HepG2 (cell line): ENCODE measurements around the gene RGS7. TPM values are rescaled to one million over a fixed set of nuclear protein-coding genes. Genes with fewer than 3 reads are reported as not detected.

ENCODE experiments used
- ATAC-seq: fragments of 200-7000 bp; cut with Tn5 transposase; 3 replicates; pipeline ENCODE4 v1.9.1; 2020; ENCODE audit warnings: mild to moderate bottlenecking, moderate library complexity
- BruUV-seq: library from RNA; stranded (reverse); fragments of 400-500 nt; replicated peaks from 2 replicates; lab custom pipeline; 2021; lab: Mats Ljungman, UMichigan
- CTCF ChIA-PET: fragments of 300-600 bp; formaldehyde crosslinking; extraction: SDS; loops from one replicate; lab custom pipeline; 2021; ENCODE audit warnings: low total read pairs, inconsistent platforms, low intra/inter-chr PET ratio; lab: Yijun Ruan, JAX
- POLR2A ChIA-PET: fragments of 350-600 bp; sonication (Branson Sonifier 250); formaldehyde crosslinking; loops from one replicate; lab custom pipeline; 2020; ENCODE audit warnings: antibody characterized with exemption, inconsistent platforms; lab: Yijun Ruan, JAX
- DNase-seq: peaks from one replicate; pipeline ENCODE4 v3.0.0-alpha.2; 2015; ENCODE audit warnings: low spot score
- FAIRE-seq: peaks from 3 replicates; lab custom pipeline; 2011; peaks lifted over from hg19 to GRCh38; lab: Jason Lieb, UNC
- H2AFZ ChIP-seq: one replicate; pipeline ENCODE4 v1.6.1; 2011; ENCODE audit warnings: low read length, inconsistent platforms
- H3K27ac ChIP-seq: fragments of 300-600 bp; 3 replicates; pipeline ENCODE4 v1.8.0; 2011; ENCODE audit warnings: mixed run types, mild to moderate bottlenecking, mixed read lengths, low read length, inconsistent platforms; ENCODE audit not compliant: insufficient read depth; ENCODE audit errors: extremely low read length
- H3K27me3 ChIP-seq, 2 experiments: fragments of 200-600 bp in 1 of 2; 2 replicates in 1 of 2; 3 replicates in 1 of 2; pipeline versions ENCODE4 v1.6.0 to v1.8.0; 2011; ENCODE audit warnings: low read length in 2 of 2, mild to moderate bottlenecking in 2 of 2, moderate library complexity in 2 of 2, inconsistent platforms in 1 of 2; ENCODE audit not compliant: insufficient read depth in 2 of 2, control insufficient read depth in 1 of 2
- H3K36me3 ChIP-seq, 2 experiments: fragments of 200-600 bp in 1 of 2; replicated peaks in 1 of 2; 2 replicates in 1 of 2; 3 replicates in 1 of 2; pipeline versions ENCODE4 v1.5.1 to v1.8.0; 2011; ENCODE audit warnings: low read length in 2 of 2, inconsistent platforms in 1 of 2; ENCODE audit not compliant: insufficient read depth in 2 of 2, control insufficient read depth in 1 of 2
- H3K4me1 ChIP-seq: 2 replicates; pipeline ENCODE4 v1.5.1; 2012; ENCODE audit warnings: low read length, inconsistent platforms; ENCODE audit not compliant: insufficient read depth
- H3K4me2 ChIP-seq: 2 replicates; pipeline ENCODE4 v1.6.0; 2011; ENCODE audit warnings: low read depth, low read length, inconsistent platforms
- H3K4me3 ChIP-seq, 3 experiments: fragments of 200-600 bp in 1 of 3; sonication (generic), shearing (Covaris generic) in 1 of 3; replicated peaks in 1 of 3; 2 replicates each; pipeline ENCODE4 v1.5.1; 2011 to 2016; ENCODE audit warnings: low read length in 3 of 3, inconsistent platforms in 2 of 3, low read depth in 2 of 3, mild to moderate bottlenecking in 2 of 3, control low read depth in 1 of 3, mixed read lengths in 1 of 3; ENCODE audit not compliant: insufficient read depth in 1 of 3
- H3K79me2 ChIP-seq: one replicate; pipeline ENCODE4 v1.6.1; 2011; ENCODE audit warnings: low read length, inconsistent platforms; ENCODE audit not compliant: insufficient read depth
- H3K9ac ChIP-seq: 2 replicates; pipeline ENCODE4 v1.6.0; 2011; ENCODE audit warnings: mild to moderate bottlenecking, low read depth, low read length, inconsistent platforms; ENCODE audit not compliant: insufficient read depth
- H3K9me3 ChIP-seq: 2 replicates; pipeline ENCODE4 v1.5.1; 2012; ENCODE audit warnings: mild to moderate bottlenecking, low read length
- H4K20me1 ChIP-seq: 2 replicates; pipeline ENCODE4 v1.6.0; 2011; ENCODE audit warnings: inconsistent platforms, mild to moderate bottlenecking, low read length, moderate library complexity; ENCODE audit not compliant: insufficient read depth
- ATF3 ChIP-seq: sonication (generic); formaldehyde crosslinking; IDR thresholded peaks from 2 replicates; pipeline ENCODE4 v1.4.0; 2020; ENCODE audit warnings: missing genetic modification reagents
- CBFB ChIP-seq: sonication (generic); formaldehyde crosslinking; IDR thresholded peaks from 2 replicates; pipeline ENCODE4 v1.4.0; 2020; ENCODE audit warnings: missing genetic modification reagents
- FOXC1 ChIP-seq: sonication (generic); formaldehyde crosslinking; IDR thresholded peaks from 2 replicates; pipeline ENCODE4 v1.8.0; 2022; ENCODE audit warnings: mild to moderate bottlenecking, missing genetic modification reagents, borderline replicate concordance
- FUBP1 ChIP-seq: sonication (generic); formaldehyde crosslinking; IDR thresholded peaks from 2 replicates; pipeline ENCODE4 v1.5.1; 2020; ENCODE audit warnings: missing genetic modification reagents, mild to moderate bottlenecking, borderline replicate concordance
- MAF1 ChIP-seq: sonication (generic); formaldehyde crosslinking; IDR thresholded peaks from 2 replicates; pipeline ENCODE4 v1.5.0; 2020; ENCODE audit warnings: missing genetic modification reagents, borderline replicate concordance
- PHF5A ChIP-seq: IDR thresholded peaks from one replicate; pipeline ENCODE4 v1.6.1; 2018; ENCODE audit warnings: low read depth, missing genetic modification reagents; ENCODE audit not compliant: unreplicated experiment
- SNAPC5 ChIP-seq: sonication (generic); formaldehyde crosslinking; IDR thresholded peaks from 2 replicates; pipeline ENCODE4 v1.8.1; 2023; ENCODE audit warnings: mild to moderate bottlenecking, missing genetic modification reagents, borderline replicate concordance
- TRIM24 ChIP-seq: sonication (generic); formaldehyde crosslinking; IDR thresholded peaks from 2 replicates; pipeline ENCODE4 v1.8.0; 2022; ENCODE audit warnings: mild to moderate bottlenecking, missing genetic modification reagents
- ZBED4 ChIP-seq: sonication (generic); formaldehyde crosslinking; IDR thresholded peaks from 2 replicates; pipeline ENCODE4 v1.4.0; 2020; ENCODE audit warnings: missing genetic modification reagents, borderline replicate concordance
- ZBTB21 ChIP-seq: sonication (generic); formaldehyde crosslinking; IDR thresholded peaks from 2 replicates; pipeline ENCODE4 v1.4.0; 2020; ENCODE audit warnings: missing genetic modification reagents
- whole genome bisulfite sequencing: methylation state at CpG from one replicate; pipeline ENCODE4 v1.1.6; 2017; ENCODE audit warnings: low lambda C conversion rate; 5-methylcytosine and 5-hydroxymethylcytosine counted together
- in situ Hi-C: cut with HindIII; loops from 2 replicates; pipeline ENCODE4 v1.10.0; 2017; ENCODE audit warnings: low pct_unique_long_range_greater_than_20kb; ENCODE audit not compliant: extremely low pct_ligation_motif_present
- intact Hi-C: fragments of 100-400 bp; cut with micrococcal nuclease; formaldehyde crosslinking; loops from one replicate; pipeline ENCODE4 v1.10.0; 2022; ENCODE audit not compliant: unreplicated experiment
- polyA plus RNA-seq, 8 experiments: library from polyadenylated mRNA; depleted of rRNA in 3 of 8; stranded (reverse) in 7 of 8; unstranded in 1 of 8; fragments of >200 nt; fragmentation: Illumina TruSeq in 4 of 8; extraction: Trizol in 4 of 8; gene quantifications; 2 replicates each; pipeline versions ENCODE4 v1.2.1 to v1.2.3, GENCODE V29; 2011 to 2016; ENCODE audit warnings: low read depth in 4 of 8, missing spikeins in 1 of 8, mixed read lengths in 1 of 8; ENCODE audit not compliant: insufficient read depth in 1 of 8
- total RNA-seq, 5 experiments: library from RNA; depleted of rRNA; stranded (reverse); fragments of >200 nt; fragmentation: Illumina TruSeq; extraction: Trizol; gene quantifications; 2 replicates each; pipeline ENCODE4 v1.2.3, GENCODE V29; 2016; ENCODE audit warnings: low read depth in 1 of 5

The RGS7 gene
- total and polyA plus RNA-seq, 2 of the 13 experiments (the other 11 are each of a cell fraction or from before 2014, with no cell fraction given), result not detected

GRCh38 chr1:241086686-241087085 lies 270.3 kb downstream of the RGS7 start:
- in situ Hi-C loops, result no loop called here
- Histone ChIP-seq H3K27ac (no peak overlapping the region), H3K9me3 (no peaks in the 10 kb centered on the region), H3K9ac (no peak overlapping the region), H3K36me3 (no peaks in the 10 kb centered on the region), H3K27me3 (no peaks in the 10 kb centered on the region), H3K79me2 (no peaks in the 10 kb centered on the region), H2AFZ (no peak overlapping the region), H3K4me3 (no peak overlapping the region), H3K4me1 (no peaks in the 10 kb centered on the region), H3K4me2 (no peak overlapping the region), H4K20me1 (no peaks in the 10 kb centered on the region)
- intact Hi-C loops, result no loop called here
- TF ChIP-seq FOXC1 (CRISPR knock-in tag), result no peak
- TF ChIP-seq MAF1 (CRISPR knock-in tag), result no peak
- FAIRE-seq, result no peak
- CTCF ChIA-PET, result no interaction called here
- ATAC-seq, result no peak
- POLR2A ChIA-PET, result no interaction called here
- DNase-seq, result no peak
- no TSS peak for BruUV-seq
- WGBS, result 2% methylated on average over 6 of the region's 6 CpGs

- Histone ChIP-seq H3K9me3 (no peaks in the 10 kb centered on the region), H3K4me2 (no peak overlapping the region), H3K27me3 (no peaks in the 10 kb centered on the region), H3K36me3 (no peaks in the 10 kb centered on the region), H3K79me2 (no peaks in the 10 kb centered on the region), H3K4me3 (no peak overlapping the region), H2AFZ (no peak overlapping the region), H3K9ac (no peak overlapping the region), H3K4me1 (no peaks in the 10 kb centered on the region), H3K27ac (no peak overlapping the region), H4K20me1 (no peaks in the 10 kb centered on the region)
- ATAC-seq (no peak), DNase-seq (no peak), FAIRE-seq (no peak)
- ChIA-PET CTCF (no interaction called here), POLR2A (no interaction called here)
- in situ Hi-C loops, result no loop called here
- intact Hi-C loops, result no loop called here
- WGBS, result 45% methylated on average over 3 of the region's 3 CpGs
- no TSS peak for BruUV-seq
- TF ChIP-seq PHF5A (CRISPR knock-in tag), result no peak
- no peak for TF ChIP-seq FUBP1 (CRISPR knock-in tag)
- TF ChIP-seq ZBED4 (CRISPR knock-in tag), result no peak
- no peak for TF ChIP-seq ATF3 (CRISPR knock-in tag)
- no peak for TF ChIP-seq ZBTB21 (CRISPR knock-in tag)
- TF ChIP-seq TRIM24 (CRISPR knock-in tag), result no peak
- TF ChIP-seq CBFB (CRISPR knock-in tag), result no peak
- no peak for TF ChIP-seq SNAPC5
Measured at GRCh38 chr1:241083285-241083684, 273.7 kb downstream of the RGS7 start.
